HG03159 (cell line): ENCODE measurements around the gene AMPH.
"Not testable (repeated sequence)": the region's sequence is repeated elsewhere in the genome, so short reads cannot be mapped to it uniquely, and the experiment has no call there.

Source experiments
- ATAC-seq: cut with Tn5 transposase; IDR thresholded peaks from one replicate; pipeline ENCODE4 v1.9.1; 2021; ENCODE audit warnings: mild to moderate bottlenecking, moderate library complexity; ENCODE audit not compliant: unreplicated experiment

The AMPH gene

DNA sequence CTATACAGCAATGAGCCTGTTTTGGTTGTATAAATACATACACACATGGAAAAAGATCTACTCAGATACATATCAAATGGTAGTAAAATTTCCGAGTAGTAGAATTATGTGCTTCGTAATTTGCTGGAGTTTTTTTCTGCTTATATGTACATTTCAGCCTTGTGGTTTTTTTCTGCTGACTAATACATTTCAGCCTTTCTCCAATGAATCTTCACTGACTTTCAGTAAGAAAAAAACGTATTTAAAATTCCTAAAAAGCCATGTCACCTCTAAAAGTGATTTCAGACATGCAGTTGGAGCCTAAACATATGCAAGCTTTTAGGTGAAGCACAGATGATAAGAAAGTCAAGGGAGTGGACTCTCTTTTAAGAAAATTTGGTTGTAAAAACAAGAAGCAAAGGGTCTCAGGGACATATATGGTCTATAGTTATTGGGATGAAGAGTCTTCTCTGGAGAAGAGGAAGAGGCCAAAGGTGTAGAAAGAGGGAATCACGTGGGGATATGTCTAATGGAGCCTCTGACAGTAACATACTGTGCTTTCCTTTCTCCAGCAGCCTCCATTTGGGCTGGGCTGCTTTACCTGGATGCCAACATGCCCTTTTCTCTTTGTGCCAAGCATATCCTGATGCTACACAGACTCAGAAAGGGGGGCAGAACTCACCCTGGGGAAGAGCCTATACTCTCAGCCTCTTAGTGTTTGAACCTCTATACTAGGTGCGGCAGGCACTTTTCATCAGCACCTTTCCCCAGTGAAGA is 2.4 kb downstream of the AMPH start:
- no peak for ATAC-seq

DNA sequence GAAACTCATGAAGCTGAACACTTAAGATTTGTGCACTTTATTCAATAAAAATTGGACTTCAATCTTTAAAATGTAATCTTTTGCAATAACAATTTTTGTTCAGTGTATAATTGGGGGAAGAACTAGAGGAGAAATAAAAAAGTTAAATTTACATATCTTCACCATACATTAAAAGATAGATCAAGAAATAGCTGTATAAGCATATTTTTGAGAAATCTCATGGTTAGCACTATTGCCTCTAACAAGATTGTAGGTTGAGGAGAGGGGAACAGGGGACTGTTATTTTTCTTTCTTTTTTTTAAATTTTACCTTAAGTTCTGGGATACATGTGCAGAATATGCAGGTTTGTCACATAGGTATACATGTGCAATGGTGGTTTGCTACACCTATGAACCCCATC is 5.3 kb downstream of the AMPH start:
- no peak for ATAC-seq

DNA sequence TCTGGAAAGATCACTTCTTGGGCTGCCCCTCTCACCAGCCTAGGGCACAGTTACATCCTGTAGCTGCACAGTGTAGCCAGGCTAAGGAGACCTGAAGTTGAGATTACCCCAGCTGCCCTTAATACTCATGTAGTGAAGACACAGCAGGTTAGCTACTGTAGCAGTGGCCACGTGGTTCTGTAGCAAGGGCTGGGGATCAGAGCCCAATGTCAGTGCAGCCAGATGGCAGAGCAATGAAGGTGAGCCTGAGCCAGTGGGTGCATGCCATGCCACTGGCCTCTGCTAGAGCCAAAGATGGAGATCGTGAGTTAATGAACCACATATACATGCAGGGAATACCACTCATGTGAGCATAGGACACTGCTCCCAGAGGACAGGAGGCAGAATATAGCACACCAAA is 15.5 kb downstream of the AMPH start:
- no peak for ATAC-seq

DNA sequence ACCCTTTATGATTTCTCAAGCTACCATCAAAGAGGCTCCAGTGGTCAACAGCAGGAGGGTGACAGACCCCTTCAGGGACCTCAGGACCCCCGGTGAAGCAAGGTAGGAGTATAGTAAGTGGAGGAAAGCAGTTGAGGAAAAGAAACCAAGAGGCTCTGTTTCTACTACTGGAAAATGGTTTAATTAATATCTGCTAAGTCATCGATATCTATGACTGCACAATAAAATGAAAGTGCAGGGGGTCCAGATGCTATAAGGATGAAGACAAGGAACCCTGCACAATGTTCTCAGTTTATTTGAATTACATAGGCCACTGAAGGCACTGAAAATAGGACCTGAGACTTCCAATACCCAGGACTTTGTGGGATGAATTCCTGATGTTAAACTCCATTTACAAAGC is 23.7 kb downstream of the AMPH start:
- ATAC-seq = no peak

DNA sequence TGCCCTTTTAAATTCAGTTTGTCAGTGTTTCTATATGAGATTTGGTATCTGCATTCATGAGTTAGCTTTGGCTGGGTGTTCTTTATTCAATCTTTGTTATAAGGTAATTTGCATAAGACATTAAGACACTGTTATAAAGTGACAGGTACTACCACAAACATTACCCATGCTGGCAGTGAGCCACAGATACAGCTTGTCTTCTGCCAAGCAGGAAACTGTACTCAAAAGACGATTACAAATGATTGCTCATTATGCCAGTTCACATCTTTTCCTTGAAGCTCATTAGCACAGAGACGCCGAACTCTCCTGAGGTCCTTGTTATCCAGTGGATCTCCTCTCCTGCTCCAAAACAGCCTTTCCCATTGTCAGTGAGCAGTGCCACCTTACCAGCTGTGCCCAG is 30.4 kb downstream of the AMPH start:
- no peak for ATAC-seq

DNA sequence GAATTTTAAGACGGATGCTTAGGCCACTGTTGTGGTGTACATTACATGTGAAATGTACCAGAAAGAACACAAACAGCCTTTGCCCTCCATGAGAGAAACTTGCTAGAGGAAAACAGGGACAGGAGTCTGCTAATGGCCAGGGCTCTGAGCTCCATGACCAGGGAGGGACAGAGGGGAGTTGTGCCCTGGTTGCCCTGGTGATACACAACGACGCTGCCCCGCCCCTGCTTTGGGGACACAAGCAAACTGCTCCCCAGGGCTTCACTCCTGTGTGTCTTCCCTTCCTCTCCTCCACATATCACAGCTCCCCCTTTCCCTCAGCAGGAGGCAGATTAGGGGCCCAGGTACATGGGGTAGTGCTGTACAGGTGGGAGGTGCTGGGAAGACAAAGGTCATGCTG is 36.2 kb downstream of the AMPH start:
- ATAC-seq = no peak

DNA sequence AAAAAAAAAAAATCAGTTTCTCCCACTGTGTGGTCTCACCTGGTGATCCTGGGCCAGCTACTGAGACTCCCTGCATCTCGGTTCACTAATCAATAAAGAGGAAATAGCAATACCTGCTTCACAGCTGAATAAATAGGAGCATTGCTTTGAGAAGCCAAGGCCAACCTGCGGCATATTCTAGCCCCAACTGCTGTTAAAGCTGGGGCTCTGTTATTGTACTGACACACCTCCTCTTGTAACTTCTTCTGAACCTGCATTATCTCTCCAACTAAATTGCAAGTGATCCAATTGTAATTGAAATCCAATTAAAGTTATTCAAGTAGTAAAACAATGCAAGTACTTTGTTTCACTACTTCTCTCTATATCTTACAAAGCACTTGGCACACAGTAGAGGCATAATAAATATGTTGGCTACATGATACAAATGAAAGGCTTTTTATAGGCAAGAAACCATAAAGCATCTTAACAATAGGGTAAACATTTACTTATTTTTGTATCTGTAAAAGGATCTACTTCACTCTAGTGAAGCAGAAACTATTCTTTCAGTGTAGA is 38.4 kb downstream of the AMPH start:
- no peak for ATAC-seq

DNA sequence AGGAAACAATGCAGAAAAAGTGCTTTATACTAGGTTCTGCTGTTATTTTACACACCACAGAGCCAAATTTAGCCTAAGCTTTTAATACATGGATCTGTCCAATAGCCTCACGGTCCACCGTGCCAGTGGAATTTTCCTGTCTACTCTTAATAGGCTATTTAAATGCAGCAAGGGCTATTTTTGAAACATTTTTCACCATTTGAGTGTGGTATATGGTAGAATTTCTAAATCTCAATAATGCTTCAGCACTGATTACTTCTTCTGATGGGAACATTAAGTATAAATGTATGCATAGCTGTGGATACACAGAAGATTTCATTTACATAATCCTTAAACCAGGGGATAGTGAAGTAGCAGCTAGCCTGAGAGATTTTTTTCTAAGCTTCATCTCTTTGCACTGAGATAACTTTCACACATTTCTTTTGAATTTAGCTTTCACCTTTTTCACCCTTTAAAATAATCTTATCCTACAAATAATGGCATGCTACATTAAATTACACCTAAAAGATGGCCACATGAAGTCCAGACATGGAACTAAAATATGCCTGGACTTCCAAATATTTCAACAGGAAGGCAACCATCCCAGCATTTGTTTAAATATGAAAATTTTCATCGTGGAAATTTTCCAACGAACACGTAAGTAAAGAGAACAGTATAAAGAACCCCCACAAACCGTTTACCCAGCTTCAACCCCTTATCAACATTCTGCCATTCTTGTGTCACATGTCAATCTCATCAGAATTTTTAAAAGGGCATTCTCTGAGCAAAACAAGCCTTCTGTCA is 45.4 kb downstream of the AMPH start:
- ATAC-seq = no peak

DNA sequence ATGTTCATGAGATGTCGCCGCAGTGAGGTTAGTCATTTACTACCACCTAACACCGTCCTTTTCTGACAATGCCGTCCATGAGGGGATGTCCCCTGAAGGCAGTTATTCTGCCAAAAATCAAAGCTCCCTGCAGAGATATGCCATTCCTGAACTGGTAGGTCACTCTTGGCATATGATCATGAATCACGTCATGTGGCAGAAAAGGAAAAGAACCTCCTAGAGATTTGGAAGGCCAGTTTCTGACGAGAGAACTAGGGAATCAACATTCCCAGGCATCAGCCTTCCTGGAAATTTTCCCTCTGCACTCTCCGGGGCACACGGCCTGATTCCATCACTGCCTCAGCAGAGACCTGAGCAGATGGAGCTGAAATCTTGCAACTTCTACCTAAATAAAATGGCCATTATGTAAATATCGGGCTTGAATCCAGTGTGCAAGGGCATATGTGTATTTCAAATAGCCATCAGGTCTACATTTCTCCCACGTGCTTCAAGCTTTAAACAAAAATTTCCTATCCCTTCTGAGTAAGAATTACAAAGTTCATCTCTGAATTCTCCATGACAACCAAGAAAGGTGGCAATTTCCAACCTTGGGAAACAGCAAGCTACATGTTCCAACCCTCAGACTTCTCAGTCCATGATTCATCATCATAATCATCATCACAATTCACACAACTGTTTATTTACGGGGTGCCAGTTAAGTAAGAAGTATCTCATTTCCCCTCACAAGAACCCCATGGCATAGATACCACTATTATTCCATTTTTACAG is 46.5 kb downstream of the AMPH start:
- ATAC-seq = no peak

DNA sequence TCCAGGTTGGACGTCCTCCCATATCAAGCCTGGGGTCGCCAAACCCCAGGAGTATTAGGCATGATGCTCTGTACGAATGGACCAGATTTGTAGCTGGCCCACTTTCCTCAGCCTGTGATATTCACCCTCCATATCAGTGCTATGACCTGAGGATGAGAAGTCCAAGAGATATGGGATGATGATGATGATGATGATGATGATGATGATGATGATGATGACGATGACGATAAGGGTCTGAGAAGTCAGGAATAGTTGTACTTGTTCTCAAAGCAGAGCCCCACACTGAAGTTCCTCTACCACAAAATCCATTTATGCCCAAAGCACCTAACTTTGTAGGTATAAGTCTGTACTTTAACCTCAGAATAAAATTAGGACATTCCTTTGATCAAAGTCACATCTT is 50.7 kb downstream of the AMPH start:
- ATAC-seq = no peak

DNA sequence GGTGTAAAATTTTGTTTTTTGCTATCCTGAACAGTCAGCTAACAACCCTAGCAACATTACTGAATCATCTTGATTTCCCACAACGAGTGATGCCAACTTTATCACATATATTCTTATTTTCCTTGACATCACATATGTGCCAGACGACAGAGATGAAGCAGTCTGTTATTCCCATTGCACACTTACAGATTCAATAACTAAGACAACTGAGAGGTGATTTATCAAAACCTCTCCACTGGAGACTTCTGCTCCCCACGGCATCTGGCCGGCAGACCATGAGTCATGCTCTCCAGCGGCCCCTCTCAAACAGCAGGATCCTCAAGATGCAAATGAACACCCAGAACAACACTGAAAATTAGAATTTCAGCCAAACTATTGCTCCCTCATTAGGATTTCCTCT is 57.1 kb downstream of the AMPH start:
- ATAC-seq = no peak

DNA sequence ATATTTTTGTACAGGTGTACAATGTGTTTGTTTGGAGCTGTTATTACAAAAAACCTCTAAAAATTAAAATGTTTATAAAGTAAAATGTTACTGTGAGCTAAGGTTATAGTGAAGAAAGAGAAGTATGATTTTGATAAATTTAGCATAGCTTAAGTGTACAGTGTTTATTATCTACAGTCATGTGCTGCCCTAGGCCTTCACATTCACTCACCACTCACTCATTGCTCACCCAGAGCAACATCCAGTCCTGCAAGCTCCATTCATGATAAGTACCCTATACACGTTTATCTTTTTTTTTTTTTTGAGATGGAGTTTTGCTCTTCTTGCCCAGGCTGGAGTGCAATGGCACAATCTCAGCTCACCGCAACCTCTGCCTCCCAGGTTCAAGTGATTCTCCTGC is 59.6 kb downstream of the AMPH start:
- not testable (repeated sequence) for ATAC-seq

DNA sequence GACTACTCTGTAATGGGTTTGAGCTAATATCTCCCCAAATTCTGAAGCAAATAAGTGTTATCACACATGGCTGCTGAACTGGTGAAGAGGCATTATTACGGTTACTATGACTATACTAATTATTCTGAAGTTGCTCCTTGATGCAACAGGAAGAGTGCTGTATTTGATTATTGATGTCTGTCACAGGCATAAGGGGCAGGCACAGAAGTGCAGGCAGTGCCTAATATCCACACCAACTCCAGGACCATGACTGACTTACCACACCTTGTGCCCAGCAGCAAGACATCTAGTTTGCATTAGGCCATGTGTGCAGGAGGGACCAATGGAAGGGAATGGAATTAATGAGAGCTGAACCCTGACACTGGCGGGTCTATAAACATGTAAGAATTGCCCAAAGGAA is 62.7 kb downstream of the AMPH start:
- ATAC-seq = no peak

DNA sequence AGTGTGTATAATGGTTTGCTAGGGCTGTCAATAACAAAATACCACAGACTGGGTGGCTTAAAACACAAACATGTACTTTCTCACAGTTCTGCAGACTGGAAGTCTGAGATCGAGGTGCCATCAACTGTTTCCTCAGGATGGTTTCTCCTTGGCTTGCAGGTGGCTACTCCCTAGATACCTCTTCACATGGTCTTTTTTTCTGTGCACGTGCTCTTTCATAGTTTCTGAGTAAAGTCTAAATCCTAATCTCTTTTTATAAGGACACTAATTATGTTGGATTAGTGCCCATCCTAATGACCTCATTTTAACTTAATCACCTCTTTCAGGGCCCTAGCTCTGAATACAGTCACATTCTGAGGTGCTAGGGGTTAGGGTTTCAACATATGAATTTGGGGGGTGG is 65.9 kb downstream of the AMPH start:
- ATAC-seq = no peak

DNA sequence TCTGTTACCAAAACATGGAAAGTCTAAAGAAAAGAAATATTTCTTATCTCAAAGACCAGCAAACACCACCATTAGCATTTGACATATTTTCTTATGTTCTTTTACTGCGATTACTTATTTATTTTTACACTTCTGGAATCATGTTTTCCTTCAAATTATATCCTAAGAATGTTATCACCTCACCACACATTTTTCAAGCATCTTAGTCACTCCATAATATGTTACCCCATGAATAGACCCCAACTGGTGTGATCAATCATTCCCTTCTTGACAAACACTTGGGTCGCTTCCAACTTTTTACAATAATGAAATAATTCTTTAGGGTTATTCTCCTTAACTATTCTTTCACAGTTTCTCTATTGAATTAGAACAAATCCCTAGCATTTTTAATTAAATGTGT is 67.4 kb downstream of the AMPH start:
- no peak for ATAC-seq

DNA sequence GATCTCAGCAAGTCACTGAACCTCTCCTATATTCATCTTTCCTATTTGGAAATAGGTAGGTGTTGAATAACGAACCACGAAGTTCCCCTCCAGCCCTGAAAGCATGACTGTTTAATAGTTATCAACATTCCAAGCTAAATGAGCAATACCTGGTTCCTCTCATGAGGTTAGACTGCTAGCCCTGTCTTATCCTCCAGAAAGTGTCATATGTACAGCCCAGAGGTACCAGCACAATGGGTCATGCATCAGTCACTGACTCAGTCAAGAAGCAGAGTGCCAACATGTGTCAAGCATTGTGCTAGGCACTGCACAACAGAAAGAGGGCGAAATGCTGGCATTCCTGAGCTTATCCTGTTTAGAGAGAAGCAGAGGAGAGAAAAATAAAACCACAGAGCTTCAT is 70.0 kb downstream of the AMPH start:
- ATAC-seq = no peak

DNA sequence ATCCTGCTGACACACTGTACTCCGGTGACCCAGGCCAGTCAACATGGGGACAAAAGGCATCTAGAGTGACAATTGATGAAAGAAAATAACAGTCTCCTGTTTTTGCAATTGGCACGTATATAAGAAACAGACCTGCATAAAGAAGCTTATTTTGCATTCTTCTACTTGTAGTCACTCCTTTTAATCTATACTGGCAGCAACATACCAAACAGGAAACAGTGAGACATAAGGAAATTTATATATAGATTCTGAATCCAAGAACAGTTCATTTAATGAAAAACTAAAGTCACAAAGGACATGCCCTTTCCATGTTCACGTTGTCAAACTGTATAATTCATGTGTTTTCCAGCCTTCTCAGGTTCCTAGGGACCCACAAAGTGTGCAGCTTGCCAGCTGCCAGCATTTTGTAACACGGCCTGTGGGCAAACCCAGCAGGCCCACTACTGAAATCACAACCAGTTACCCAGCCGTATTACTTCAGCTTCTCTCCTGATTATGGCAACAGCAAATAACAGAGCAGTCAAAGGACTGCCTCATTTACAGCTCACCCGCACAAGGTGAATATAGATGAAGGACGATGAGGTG is 72.3 kb downstream of the AMPH start:
- no peak for ATAC-seq

DNA sequence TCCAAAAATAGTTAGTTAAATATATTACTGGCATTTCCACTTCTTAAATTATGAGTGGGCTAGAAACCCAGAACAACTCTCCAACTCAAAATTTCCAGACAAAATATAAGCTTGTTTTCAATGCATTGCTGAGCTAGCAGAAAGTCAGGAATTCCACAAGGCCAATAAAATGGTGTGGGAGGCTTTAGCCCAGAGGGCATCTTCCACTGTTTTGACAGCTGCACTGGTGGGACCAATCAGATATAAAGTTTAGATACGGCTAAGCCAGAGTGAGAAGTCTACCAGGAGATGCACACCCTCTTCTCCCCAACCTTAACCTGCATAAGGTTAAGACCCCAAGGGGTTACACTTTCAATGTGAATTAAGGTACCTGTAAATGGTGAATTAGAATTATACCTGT is 76.6 kb downstream of the AMPH start:
- ATAC-seq = no peak

DNA sequence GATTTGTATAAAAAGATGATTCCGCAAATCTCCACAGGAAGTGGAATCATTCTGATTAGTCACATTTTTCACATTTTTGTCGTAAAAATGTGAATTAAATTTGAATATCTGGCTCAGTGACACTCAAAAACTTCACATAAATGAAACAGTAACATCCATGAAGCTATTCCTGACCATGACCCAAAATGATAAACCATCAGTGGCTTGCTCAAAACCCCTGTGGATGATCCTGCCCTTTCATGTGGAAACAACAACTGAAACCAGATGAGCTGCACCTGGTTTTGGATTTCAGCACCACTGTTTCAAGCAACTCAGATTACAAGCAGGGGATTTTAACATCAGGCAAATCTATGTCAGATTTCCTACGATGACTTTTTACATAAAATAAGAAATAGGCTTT is 80.3 kb downstream of the AMPH start:
- no peak for ATAC-seq

DNA sequence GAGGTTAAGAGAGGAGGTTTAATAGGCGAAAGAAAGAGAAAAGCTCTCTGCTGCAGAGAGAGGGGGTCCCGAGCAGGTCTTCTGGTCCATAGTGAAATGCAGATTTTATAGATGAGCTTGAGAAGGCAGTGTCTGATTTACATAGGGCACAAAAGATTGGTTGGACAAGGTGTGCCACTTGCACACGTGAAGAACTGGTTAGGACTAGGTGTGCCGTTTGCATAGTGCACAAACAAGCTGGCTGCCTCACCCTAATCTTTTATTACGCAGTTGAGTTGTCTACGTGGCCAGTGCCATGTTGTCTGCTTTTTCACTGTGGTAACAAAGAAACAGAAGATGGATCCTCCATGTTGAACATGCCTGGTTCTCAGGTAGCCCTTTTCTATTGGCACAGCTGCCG is 82.6 kb downstream of the AMPH start:
- no peak for ATAC-seq

DNA sequence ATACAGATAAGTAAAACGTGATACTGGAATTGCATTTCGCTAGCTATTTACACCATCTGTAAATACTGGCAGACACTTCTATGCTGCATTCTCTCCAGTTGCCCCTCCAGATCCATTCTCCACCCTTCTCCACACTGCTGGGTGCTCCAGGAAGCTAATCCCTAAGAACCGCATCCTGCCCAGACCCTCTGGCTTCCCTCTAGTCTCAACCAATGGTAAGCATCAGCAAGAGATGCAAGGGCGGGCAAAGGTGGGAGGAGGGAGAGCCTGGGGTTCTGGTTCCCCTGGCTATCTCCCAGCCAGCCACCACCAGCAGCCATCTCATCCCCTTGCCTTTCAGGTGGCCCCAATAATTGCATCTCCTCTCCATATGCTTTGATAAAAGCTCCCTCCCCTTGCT is 84.4 kb downstream of the AMPH start:
- no peak for ATAC-seq
